Epithelial cell of esophagus (primary cell): Measurements from ENCODE around the gene BRWD1.

Source experiments
- DNase-seq: peaks from one replicate; pipeline ENCODE4 v3.0.0; 2010; ENCODE audit warnings: low read depth
- H3K4me3 ChIP-seq: 2 replicates; pipeline ENCODE4 v1.5.1; 2011; ENCODE audit warnings: mild to moderate bottlenecking, low read length, control low read depth
- TF ChIP-seq, protein P1 (sequence below): IDR thresholded peaks from 2 replicates; pipeline ENCODE4 v1.5.1; 2011; ENCODE audit warnings: low read depth, mild to moderate bottlenecking, low read length, control low read depth, inconsistent platforms; ENCODE audit not compliant: insufficient read depth; ENCODE audit errors: missing control alignments

The BRWD1 gene

DNA sequence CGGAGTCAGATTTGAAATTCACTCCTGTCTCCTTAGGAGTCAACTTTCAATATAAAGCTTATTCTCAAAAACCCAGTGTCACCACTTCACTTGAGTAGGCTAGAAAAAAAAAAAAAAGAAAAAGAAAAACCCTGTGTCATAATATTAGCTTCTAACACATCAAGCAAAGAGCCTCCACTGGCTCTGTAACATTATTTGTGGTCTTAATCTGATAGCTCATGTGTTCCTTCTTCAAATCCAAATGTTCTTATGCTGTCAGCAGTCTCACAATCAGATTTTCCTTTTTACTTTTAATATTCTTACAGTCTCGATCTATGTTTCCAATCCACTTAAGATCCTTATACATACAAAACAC, 104.1 kb downstream of the BRWD1 start:
- DNase-seq, result no peak
- TF ChIP-seq, protein P1, sequence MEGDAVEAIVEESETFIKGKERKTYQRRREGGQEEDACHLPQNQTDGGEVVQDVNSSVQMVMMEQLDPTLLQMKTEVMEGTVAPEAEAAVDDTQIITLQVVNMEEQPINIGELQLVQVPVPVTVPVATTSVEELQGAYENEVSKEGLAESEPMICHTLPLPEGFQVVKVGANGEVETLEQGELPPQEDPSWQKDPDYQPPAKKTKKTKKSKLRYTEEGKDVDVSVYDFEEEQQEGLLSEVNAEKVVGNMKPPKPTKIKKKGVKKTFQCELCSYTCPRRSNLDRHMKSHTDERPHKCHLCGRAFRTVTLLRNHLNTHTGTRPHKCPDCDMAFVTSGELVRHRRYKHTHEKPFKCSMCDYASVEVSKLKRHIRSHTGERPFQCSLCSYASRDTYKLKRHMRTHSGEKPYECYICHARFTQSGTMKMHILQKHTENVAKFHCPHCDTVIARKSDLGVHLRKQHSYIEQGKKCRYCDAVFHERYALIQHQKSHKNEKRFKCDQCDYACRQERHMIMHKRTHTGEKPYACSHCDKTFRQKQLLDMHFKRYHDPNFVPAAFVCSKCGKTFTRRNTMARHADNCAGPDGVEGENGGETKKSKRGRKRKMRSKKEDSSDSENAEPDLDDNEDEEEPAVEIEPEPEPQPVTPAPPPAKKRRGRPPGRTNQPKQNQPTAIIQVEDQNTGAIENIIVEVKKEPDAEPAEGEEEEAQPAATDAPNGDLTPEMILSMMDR, result no peak
- no peak overlapping the region for H3K4me3 ChIP-seq

DNA sequence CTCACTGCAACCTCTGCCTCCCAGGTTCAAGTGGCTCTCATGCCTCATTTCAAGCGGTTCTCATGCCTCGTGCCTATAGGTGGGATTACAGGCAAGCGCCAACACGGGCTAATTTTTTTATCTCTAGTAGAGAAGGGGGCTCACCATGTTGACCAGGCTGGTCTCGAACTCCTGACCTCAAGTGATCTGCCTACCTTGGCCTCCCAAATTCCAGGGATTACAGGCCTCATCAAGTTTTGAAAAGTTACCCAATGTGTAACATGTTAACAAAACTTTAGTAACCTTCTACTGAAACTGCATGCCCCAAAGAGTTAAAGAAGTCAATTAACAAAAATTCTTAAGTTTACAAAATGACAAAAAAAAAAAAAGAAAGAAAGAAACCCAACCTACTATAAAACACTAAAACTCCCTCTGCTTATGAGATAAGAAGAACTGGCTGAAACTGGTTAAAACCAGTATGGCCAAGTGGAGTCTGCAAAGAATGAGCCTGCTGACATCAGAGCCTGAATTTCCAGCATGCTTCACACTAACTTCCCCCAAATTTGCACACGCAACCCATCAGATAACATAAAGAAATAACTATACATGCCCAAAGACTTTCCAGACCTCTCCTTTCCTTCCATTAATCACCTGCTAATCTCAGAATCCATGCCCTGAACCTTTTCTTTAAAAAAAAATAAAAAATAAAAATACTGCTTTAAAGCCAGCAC, 104.7 kb downstream of the BRWD1 start:
- DNase-seq, result no peak
- TF ChIP-seq, protein P1, result no peak
- H3K4me3 ChIP-seq, result no peak overlapping the region

DNA sequence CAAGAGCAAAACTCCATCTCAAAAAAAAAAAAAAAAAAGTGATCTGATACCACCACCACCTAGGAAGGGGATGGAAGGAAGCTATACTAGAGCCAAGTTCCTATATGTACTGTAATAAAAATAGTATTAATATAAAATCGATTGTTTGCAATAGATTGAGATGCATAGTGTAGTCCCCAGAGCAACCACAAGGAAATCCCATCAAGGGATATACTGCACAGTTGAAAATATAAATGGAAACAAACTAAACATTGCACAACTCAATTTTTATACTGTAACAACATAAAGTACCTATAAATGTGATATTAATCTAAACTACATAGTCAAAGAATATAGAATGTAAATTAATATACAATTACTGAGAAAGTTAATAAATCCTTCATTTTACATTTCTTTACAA, 109.3 kb downstream of the BRWD1 start:
- no peak for DNase-seq
- H3K4me3 ChIP-seq, result no peak overlapping the region
- TF ChIP-seq, protein P1, result peak; percentile 23

DNA sequence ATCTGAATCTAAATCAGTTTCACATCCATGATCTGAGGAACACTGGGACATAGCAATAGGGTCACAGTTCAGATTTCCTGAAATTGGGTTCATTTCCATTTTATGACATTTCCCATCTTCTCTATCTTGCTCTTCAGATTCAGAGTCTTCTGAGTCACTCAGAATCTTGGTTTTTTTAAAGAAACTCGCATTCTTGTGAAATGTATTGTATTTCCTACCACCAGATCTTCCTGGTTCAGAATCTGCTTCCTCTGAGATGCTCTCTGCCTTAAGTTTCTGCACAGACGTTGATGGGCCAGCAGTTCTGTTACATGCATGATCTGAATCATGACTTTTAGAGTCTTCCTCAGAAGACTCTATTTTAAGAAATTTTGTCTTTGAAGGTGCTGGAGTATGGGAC, 114.6 kb downstream of the BRWD1 start:
- TF ChIP-seq, protein P1, result no peak
- DNase-seq, result no peak
- H3K4me3 ChIP-seq, result no peak overlapping the region

DNA sequence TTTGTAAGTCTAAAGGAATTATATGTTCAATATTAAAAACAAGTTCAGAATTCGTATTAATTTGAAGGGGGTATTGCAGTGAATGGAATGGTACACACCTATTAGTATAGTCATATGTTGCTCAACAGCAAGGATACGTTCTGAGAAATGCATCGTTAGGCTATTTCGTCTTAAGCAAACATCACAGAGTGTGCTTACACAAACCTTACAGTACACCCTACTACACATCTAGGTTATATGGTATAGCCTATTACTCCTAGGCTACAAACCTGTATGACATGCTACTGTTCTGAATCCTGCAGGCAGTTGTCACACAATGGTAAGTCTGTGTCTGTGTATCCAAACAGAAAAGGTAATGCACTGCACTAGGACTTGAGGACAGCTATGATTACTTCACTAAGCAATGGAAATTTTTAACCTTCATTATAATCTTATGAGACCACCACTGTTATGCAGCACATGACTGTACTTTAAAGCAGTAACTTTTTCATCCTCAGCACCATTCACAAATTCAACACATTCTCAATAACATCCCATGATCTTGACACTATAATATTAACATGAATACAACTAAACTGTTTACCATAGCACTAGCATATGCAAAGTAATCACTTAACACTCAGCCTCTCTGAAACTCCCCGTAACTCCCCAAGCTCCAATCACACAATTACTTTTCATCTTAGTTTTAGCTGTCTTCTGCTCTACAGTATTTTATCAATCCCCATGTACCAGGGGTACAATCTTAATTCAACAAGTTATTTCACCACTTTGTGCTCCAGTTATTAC, 115.8 kb downstream of the BRWD1 start:
- H3K4me3 ChIP-seq, result no peak overlapping the region
- peak; percentile 49 for DNase-seq
- TF ChIP-seq, protein P1, result no peak

DNA sequence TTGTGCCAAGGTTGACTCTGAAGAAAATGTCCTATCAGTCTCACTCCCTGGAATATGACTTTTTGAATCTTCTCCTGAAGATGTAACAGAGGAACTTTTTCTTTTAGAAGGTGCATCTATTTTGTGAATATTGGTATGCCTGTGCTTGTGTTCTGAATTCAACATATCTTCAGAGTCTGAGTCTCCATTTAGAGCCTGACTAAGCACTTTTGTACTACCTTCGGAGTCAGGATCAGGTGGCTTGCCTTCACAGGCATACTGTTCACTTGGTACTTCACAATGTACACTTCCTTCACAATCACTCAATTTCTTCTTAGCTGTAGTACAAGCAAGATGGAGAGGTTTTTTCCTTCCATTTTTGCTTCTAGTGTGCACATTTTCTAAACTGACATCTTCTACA, 116.6 kb downstream of the BRWD1 start:
- TF ChIP-seq, protein P1, result no peak
- H3K4me3 ChIP-seq, result no peak overlapping the region
- DNase-seq, result no peak

DNA sequence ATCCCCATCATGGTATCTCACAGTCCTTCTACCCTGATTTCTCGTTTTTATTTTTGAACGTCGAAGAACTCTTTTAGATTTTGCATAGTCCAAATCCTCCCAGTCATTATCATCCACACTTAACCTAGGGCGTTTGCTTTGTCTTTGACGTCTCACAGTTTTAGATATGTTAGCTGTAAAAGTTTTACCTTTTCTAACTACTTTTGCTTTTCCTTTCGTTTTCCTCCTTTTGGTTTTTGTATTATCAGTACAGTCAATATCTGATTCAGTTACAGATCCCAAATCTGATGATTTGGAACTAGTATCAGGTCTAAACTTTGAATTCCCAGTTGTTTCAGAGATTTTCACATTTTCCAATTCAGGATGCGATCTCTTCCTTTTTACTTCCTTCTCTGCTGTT, 117.1 kb downstream of the BRWD1 start:
- TF ChIP-seq, protein P1, result no peak
- no peak for DNase-seq
- no peak overlapping the region for H3K4me3 ChIP-seq
